ENCODE results near the gene THSD7A.
A peak's percentile ranks its signal among the peaks of the same experiment; 100 is the strongest.

The THSD7A gene

GRCh38 chr7:11513460-11513859, 318.5 kb downstream of the THSD7A start:
- H3K4me1 Mint-ChIP-seq: no peaks in the 10 kb centered on the region
- H3K27ac Mint-ChIP-seq: no peak overlapping the region
- no peak overlapping the region for H3K4me3 Mint-ChIP-seq
- TF ChIP-seq, protein P1, sequence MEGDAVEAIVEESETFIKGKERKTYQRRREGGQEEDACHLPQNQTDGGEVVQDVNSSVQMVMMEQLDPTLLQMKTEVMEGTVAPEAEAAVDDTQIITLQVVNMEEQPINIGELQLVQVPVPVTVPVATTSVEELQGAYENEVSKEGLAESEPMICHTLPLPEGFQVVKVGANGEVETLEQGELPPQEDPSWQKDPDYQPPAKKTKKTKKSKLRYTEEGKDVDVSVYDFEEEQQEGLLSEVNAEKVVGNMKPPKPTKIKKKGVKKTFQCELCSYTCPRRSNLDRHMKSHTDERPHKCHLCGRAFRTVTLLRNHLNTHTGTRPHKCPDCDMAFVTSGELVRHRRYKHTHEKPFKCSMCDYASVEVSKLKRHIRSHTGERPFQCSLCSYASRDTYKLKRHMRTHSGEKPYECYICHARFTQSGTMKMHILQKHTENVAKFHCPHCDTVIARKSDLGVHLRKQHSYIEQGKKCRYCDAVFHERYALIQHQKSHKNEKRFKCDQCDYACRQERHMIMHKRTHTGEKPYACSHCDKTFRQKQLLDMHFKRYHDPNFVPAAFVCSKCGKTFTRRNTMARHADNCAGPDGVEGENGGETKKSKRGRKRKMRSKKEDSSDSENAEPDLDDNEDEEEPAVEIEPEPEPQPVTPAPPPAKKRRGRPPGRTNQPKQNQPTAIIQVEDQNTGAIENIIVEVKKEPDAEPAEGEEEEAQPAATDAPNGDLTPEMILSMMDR (IDR thresholded peaks at IDR 0.05; ENCODE audit: unreplicated experiment in 3 of 3): no peak
- peaks cover 3% of the 10 kb centered on the region for H3K9me3 Mint-ChIP-seq
- H3K27me3 Mint-ChIP-seq (ENCODE audit: low read depth): no peaks in the 10 kb centered on the region
- peaks cover 17% of the 10 kb centered on the region for H3K36me3 Mint-ChIP-seq (ENCODE audit: low read depth)

DNA sequence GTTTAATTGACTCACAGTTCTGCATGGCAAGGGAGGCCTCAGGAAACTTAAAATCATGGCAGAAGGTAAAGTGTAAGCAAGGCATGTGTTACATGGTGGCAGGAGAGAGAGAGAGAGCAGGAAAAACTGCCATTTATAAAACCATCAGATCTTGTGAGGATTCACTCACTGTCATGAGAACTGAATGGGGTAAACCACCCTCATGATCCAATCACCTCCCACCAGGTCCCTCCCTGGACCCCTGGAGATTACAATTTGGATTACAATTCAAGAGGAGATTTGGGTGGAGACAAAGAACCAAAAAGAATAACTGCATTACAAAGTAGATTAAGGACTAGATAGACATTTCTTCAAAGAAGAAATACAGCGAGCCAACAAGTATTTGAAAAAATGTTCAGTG, 324.1 kb downstream of the THSD7A start:
- Mint-ChIP-seq H3K4me1 (no peaks in the 10 kb centered on the region), H3K9me3 (peaks cover 12% of the 10 kb centered on the region), H3K27ac (no peak overlapping the region), H3K27me3 (ENCODE audit: low read depth) (no peaks in the 10 kb centered on the region), H3K36me3 (ENCODE audit: low read depth) (peaks cover 20% of the 10 kb centered on the region), H3K4me3 (no peak overlapping the region)
- TF ChIP-seq, protein P1 (IDR thresholded peaks at IDR 0.05; ENCODE audit: unreplicated experiment in 3 of 3): no peak

GRCh38 chr7:11506417-11506816, 325.6 kb downstream of the THSD7A start:
- peaks cover 29% of the 10 kb centered on the region for H3K36me3 Mint-ChIP-seq (ENCODE audit: low read depth)
- no peaks in the 10 kb centered on the region for H3K27me3 Mint-ChIP-seq (ENCODE audit: low read depth)
- H3K9me3 Mint-ChIP-seq: peaks cover 21% of the 10 kb centered on the region
- TF ChIP-seq, protein P1 (IDR thresholded peaks at IDR 0.05; ENCODE audit: unreplicated experiment in 3 of 3): no peak
- no peak overlapping the region for H3K4me3 Mint-ChIP-seq
- no peak overlapping the region for H3K27ac Mint-ChIP-seq
- no peaks in the 10 kb centered on the region for H3K4me1 Mint-ChIP-seq

- TF ChIP-seq, protein P1 (IDR thresholded peaks at IDR 0.05; ENCODE audit: unreplicated experiment in 3 of 3): no peak
- Mint-ChIP-seq H3K36me3 (ENCODE audit: low read depth) (peaks cover 31% of the 10 kb centered on the region), H3K4me1 (no peaks in the 10 kb centered on the region), H3K4me3 (no peak overlapping the region), H3K27me3 (ENCODE audit: low read depth) (no peaks in the 10 kb centered on the region), H3K27ac (no peak overlapping the region), H3K9me3 (peaks cover 27% of the 10 kb centered on the region)
Observed at GRCh38 chr7:11505471-11505985, 326.5 kb downstream of the THSD7A start.

GRCh38 chr7:11492307-11492706, 339.7 kb downstream of the THSD7A start:
- no peak overlapping the region for H3K4me3 Mint-ChIP-seq
- H3K4me1 Mint-ChIP-seq: no peaks in the 10 kb centered on the region
- H3K27me3 Mint-ChIP-seq (ENCODE audit: low read depth): no peaks in the 10 kb centered on the region
- no peaks in the 10 kb centered on the region for H3K9me3 Mint-ChIP-seq
- TF ChIP-seq, protein P1 (IDR thresholded peaks at IDR 0.05; ENCODE audit: unreplicated experiment in 3 of 3): no peak
- H3K36me3 Mint-ChIP-seq (ENCODE audit: low read depth): peaks cover 5% of the 10 kb centered on the region
- H3K27ac Mint-ChIP-seq: peak overlapping the region in 1 of 3 experiments; percentile 2

GRCh38 chr7:11491811-11492210, 340.2 kb downstream of the THSD7A start:
- Mint-ChIP-seq H3K27me3 (ENCODE audit: low read depth) (no peaks in the 10 kb centered on the region), H3K4me3 (no peak overlapping the region), H3K27ac (no peak overlapping the region), H3K36me3 (ENCODE audit: low read depth) (peaks cover 2% of the 10 kb centered on the region), H3K9me3 (no peaks in the 10 kb centered on the region), H3K4me1 (no peaks in the 10 kb centered on the region)
- TF ChIP-seq, protein P1 (IDR thresholded peaks at IDR 0.05; ENCODE audit: unreplicated experiment in 3 of 3): no peak
